Neural progenitor cell (in vitro differentiated cells): Measurements from ENCODE around the gene IRF5. TPM values are rescaled to one million over a fixed set of nuclear protein-coding genes. Genes with fewer than 3 reads are reported as not detected.

Experiments used
- DNase-seq: peaks from one replicate; pipeline ENCODE4 v3.0.0-alpha.2; 2016; ENCODE audit warnings: low spot score
- H2AFZ ChIP-seq: fragments of 200-600 bp; sonication (generic); replicated peaks from 2 replicates; pipeline ENCODE4 v1.6.1; 2016; ENCODE audit warnings: antibody characterized with exemption
- H3F3A ChIP-seq: fragments of 200-600 bp; sonication (generic); 2 replicates; pipeline ENCODE4 v1.6.1; 2016; ENCODE audit warnings: antibody characterized with exemption, low read depth
- H3K27ac ChIP-seq: fragments of 200-600 bp; sonication (generic); 2 replicates; pipeline ENCODE4 v1.5.1; 2016; ENCODE audit warnings: mild to moderate bottlenecking
- H3K27me3 ChIP-seq: fragments of 200-600 bp; sonication (generic); 2 replicates; pipeline ENCODE4 v1.6.1; 2016; ENCODE audit warnings: mild to moderate bottlenecking, moderate library complexity
- H3K36me3 ChIP-seq: fragments of 200-600 bp; sonication (generic); 2 replicates; pipeline ENCODE4 v1.5.1; 2016
- H3K4me1 ChIP-seq: fragments of 200-600 bp; sonication (generic); 2 replicates; pipeline ENCODE4 v1.6.1; 2016; ENCODE audit warnings: mixed run types
- H3K4me2 ChIP-seq: fragments of 200-600 bp; sonication (generic); 2 replicates; pipeline ENCODE4 v1.6.1; 2016
- H3K4me3 ChIP-seq: fragments of 200-600 bp; sonication (generic); 2 replicates; pipeline ENCODE4 v1.5.1; 2016
- H3K79me2 ChIP-seq: fragments of 200-600 bp; sonication (generic); 2 replicates; pipeline ENCODE4 v1.6.1; 2016; ENCODE audit warnings: low read depth
- H3K9ac ChIP-seq: fragments of 200-600 bp; sonication (generic); 2 replicates; pipeline ENCODE4 v1.6.1; 2016
- H3K9me3 ChIP-seq: fragments of 200-600 bp; sonication (generic); 2 replicates; pipeline ENCODE4 v1.5.1; 2016; ENCODE audit warnings: low read depth
- H4K20me1 ChIP-seq: fragments of 200-600 bp; sonication (generic); 2 replicates; pipeline ENCODE4 v1.6.1; 2016; ENCODE audit warnings: low read depth
- H3K27ac Mint-ChIP-seq: 3 replicates; pipeline ENCODE4 v1.8.0; 2021; ENCODE audit warnings: mixed read lengths
- H3K27me3 Mint-ChIP-seq: 2 replicates; pipeline ENCODE4 v1.8.0; 2022; ENCODE audit warnings: low read depth, mild to moderate bottlenecking, inconsistent platforms, moderate library complexity, mixed read lengths; ENCODE audit not compliant: insufficient read depth
- H3K36me3 Mint-ChIP-seq: 3 replicates; pipeline ENCODE4 v1.8.0; 2021; ENCODE audit warnings: mixed read lengths
- H3K4me1 Mint-ChIP-seq: 3 replicates; pipeline ENCODE4 v1.8.0; 2021; ENCODE audit warnings: mixed read lengths
- H3K4me3 Mint-ChIP-seq: 3 replicates; pipeline ENCODE4 v1.8.0; 2021; ENCODE audit warnings: mild to moderate bottlenecking, moderate library complexity, mixed read lengths
- H3K9me3 Mint-ChIP-seq: 3 replicates; pipeline ENCODE4 v1.8.0; 2020; ENCODE audit warnings: mixed read lengths
- EZH2 ChIP-seq: fragments of 200-600 bp; sonication (generic); IDR thresholded peaks from 2 replicates; pipeline ENCODE4 v1.6.1; 2017; ENCODE audit warnings: antibody characterized with exemption, mild to moderate bottlenecking, moderate library complexity
- EZH2phosphoT487 ChIP-seq: fragments of 200-600 bp; sonication (generic); IDR thresholded peaks from 2 replicates; pipeline ENCODE4 v1.6.1; 2017; ENCODE audit warnings: antibody characterized with exemption
- small RNA-seq: library from RNA; depleted of rRNA; stranded (forward); fragments of <200 nt; gene quantifications from one replicate; pipeline ENCODE3, GENCODE V24; 2015
- total RNA-seq: library from RNA; depleted of rRNA; stranded (reverse); fragments of >200 nt; gene quantifications from 2 replicates; pipeline ENCODE4 v1.2.3, GENCODE V29; 2015; ENCODE audit warnings: low replicate concordance
- TF ChIP-seq, protein P1 (sequence below): fragments of 200-600 bp; sonication (generic); IDR thresholded peaks from 2 replicates; pipeline ENCODE4 v1.5.1; 2017; ENCODE audit warnings: antibody characterized with exemption, mild to moderate bottlenecking

Gene IRF5
- total RNA-seq, 1 donor from 2014 or later = 0.22 TPM

DNA sequence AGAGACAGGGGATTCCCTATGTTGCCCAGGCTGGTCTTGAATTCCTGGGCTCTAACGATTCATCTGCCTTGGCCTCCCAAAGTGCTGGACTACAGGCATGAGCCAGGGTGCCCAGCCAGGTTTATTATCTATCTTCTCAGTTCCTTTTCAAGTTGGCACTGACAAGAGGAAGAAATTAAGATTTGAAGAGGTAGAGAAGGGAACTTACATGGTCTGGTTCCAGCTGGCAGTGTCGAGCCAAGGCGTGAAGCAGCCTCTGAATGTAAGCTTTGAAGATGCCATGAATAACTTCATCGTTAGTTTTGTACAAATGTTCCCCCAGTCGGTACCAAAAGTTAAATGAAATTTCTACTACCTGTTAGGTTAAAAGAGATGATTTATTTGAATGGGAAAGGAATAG lies 59.5 kb downstream of the IRF5 start:
- Histone ChIP-seq H2AFZ (no peak overlapping the region), H3K9ac (no peak overlapping the region), H3F3A (no peaks in the 10 kb centered on the region), H3K4me3 (no peak overlapping the region), H3K79me2 (no peaks in the 10 kb centered on the region), H3K27ac (no peak overlapping the region), H4K20me1 (no peaks in the 10 kb centered on the region), H3K9me3 (no peaks in the 10 kb centered on the region), H3K4me2 (no peak overlapping the region), H3K4me1 (no peaks in the 10 kb centered on the region), H3K27me3 (no peaks in the 10 kb centered on the region), H3K36me3 (peaks cover 21% of the 10 kb centered on the region)
- Mint-ChIP-seq H3K9me3 (no peaks in the 10 kb centered on the region), H3K27ac (no peak overlapping the region), H3K4me3 (no peak overlapping the region), H3K36me3 (peaks cover 25% of the 10 kb centered on the region), H3K4me1 (no peaks in the 10 kb centered on the region), H3K27me3 (no peaks in the 10 kb centered on the region)
- no peak for DNase-seq
- TF ChIP-seq EZH2phosphoT487 = no peak
- no peak for TF ChIP-seq EZH2
- TF ChIP-seq, protein P1, sequence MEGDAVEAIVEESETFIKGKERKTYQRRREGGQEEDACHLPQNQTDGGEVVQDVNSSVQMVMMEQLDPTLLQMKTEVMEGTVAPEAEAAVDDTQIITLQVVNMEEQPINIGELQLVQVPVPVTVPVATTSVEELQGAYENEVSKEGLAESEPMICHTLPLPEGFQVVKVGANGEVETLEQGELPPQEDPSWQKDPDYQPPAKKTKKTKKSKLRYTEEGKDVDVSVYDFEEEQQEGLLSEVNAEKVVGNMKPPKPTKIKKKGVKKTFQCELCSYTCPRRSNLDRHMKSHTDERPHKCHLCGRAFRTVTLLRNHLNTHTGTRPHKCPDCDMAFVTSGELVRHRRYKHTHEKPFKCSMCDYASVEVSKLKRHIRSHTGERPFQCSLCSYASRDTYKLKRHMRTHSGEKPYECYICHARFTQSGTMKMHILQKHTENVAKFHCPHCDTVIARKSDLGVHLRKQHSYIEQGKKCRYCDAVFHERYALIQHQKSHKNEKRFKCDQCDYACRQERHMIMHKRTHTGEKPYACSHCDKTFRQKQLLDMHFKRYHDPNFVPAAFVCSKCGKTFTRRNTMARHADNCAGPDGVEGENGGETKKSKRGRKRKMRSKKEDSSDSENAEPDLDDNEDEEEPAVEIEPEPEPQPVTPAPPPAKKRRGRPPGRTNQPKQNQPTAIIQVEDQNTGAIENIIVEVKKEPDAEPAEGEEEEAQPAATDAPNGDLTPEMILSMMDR = no peak

Small RNAs within 50 kb of the gene (small RNA-seq; reads per million reads assigned to genes)
- not detected for gene RN7SL306P

Other genes starting within 250 kb of the IRF5 start
- 176 and 234 TPM in 2 replicates for gene CALU, start 198.6 kb upstream of the IRF5 start, total RNA-seq
- gene OPN1SW, start 162.1 kb upstream of the IRF5 start, total RNA-seq = 0.46 TPM in 1 of 2 replicates, not detected in the other
- gene CCDC136, start 146.0 kb upstream of the IRF5 start, total RNA-seq = 93.6 and 115 TPM in 2 replicates
- gene FLNC, start 107.5 kb upstream of the IRF5 start, total RNA-seq = 6.7 and 23.7 TPM in 2 replicates
- gene ATP6V1F, start 75.1 kb upstream of the IRF5 start, total RNA-seq = 61.4 and 81.8 TPM in 2 replicates
- gene KCP, start 27.2 kb upstream of the IRF5 start, total RNA-seq = 0.06 and 3.5 TPM in 2 replicates
- gene TNPO3, start 117.2 kb downstream of the IRF5 start, total RNA-seq = 88.2 and 96.2 TPM in 2 replicates
- gene TSPAN33, start 206.8 kb downstream of the IRF5 start, total RNA-seq = 34.5 and 52.7 TPM in 2 replicates